HepG2 (cell line): ENCODE data around the gene ZNF48. TPM values are rescaled to one million over a fixed set of nuclear protein-coding genes. Genes with fewer than 3 reads are reported as not detected.

Experiments
- HCFC1 ChIP-seq: fragments of 150-350 bp; IDR thresholded peaks from 2 replicates; pipeline ENCODE4 v1.6.1; 2014; ENCODE audit warnings: low read depth, low read length
- PCBP2 ChIP-seq: fragments of 200-400 bp; formaldehyde crosslinking; optimal IDR thresholded peaks from 2 replicates; pipeline ENCODE3; 2018; ENCODE audit warnings: low read length, low read depth; ENCODE audit not compliant: poor library complexity, severe bottlenecking
- SP5 ChIP-seq: IDR thresholded peaks from 2 replicates; pipeline ENCODE4 v1.6.1; 2016; ENCODE audit warnings: low read depth, borderline replicate concordance
- TAF15 ChIP-seq: fragments of 200-400 bp; formaldehyde crosslinking; IDR thresholded peaks from one replicate; pipeline ENCODE4 v1.6.1; 2018; ENCODE audit warnings: mild to moderate bottlenecking, low read depth, low read length; ENCODE audit not compliant: poor library complexity, severe bottlenecking
- THAP7 ChIP-seq: sonication (generic); formaldehyde crosslinking; IDR thresholded peaks from 2 replicates; pipeline ENCODE4 v1.8.1; 2023; ENCODE audit warnings: mild to moderate bottlenecking, missing genetic modification reagents
- ZBTB25 ChIP-seq: IDR thresholded peaks from 2 replicates; pipeline ENCODE4 v1.6.1; 2018; ENCODE audit warnings: missing genetic modification reagents
- ZGPAT ChIP-seq: IDR thresholded peaks from 2 replicates; pipeline ENCODE4 v1.6.1; 2016; ENCODE audit warnings: mild to moderate bottlenecking
- ZNF281 ChIP-seq: sonication (generic); formaldehyde crosslinking; IDR thresholded peaks from 2 replicates; pipeline ENCODE4 v1.4.0; 2020; ENCODE audit warnings: missing genetic modification reagents, borderline replicate concordance
- polyA plus RNA-seq, 8 experiments: library from polyadenylated mRNA; depleted of rRNA in 3 of 8; stranded (reverse) in 7 of 8; unstranded in 1 of 8; fragments of >200 nt; fragmentation: Illumina TruSeq in 4 of 8; extraction: Trizol in 4 of 8; gene quantifications; 2 replicates each; pipeline versions ENCODE4 v1.2.1 to v1.2.3, GENCODE V29; 2011 to 2016; ENCODE audit warnings: low read depth in 4 of 8, missing spikeins in 1 of 8, mixed read lengths in 1 of 8; ENCODE audit not compliant: insufficient read depth in 1 of 8
- total RNA-seq, 5 experiments: library from RNA; depleted of rRNA; stranded (reverse); fragments of >200 nt; fragmentation: Illumina TruSeq; extraction: Trizol; gene quantifications; 2 replicates each; pipeline ENCODE4 v1.2.3, GENCODE V29; 2016; ENCODE audit warnings: low read depth in 1 of 5
- TF ChIP-seq, protein P1 (sequence below): sonication (generic); formaldehyde crosslinking; IDR thresholded peaks from 2 replicates; pipeline ENCODE4 v1.9.0; 2021; ENCODE audit warnings: missing genetic modification reagents, borderline replicate concordance

ZNF48 gene
- total and polyA plus RNA-seq, 2 of the 13 experiments (the other 11 are each of a cell fraction or from before 2014, with no cell fraction given) = 9.9 to 12.3 TPM

DNA sequence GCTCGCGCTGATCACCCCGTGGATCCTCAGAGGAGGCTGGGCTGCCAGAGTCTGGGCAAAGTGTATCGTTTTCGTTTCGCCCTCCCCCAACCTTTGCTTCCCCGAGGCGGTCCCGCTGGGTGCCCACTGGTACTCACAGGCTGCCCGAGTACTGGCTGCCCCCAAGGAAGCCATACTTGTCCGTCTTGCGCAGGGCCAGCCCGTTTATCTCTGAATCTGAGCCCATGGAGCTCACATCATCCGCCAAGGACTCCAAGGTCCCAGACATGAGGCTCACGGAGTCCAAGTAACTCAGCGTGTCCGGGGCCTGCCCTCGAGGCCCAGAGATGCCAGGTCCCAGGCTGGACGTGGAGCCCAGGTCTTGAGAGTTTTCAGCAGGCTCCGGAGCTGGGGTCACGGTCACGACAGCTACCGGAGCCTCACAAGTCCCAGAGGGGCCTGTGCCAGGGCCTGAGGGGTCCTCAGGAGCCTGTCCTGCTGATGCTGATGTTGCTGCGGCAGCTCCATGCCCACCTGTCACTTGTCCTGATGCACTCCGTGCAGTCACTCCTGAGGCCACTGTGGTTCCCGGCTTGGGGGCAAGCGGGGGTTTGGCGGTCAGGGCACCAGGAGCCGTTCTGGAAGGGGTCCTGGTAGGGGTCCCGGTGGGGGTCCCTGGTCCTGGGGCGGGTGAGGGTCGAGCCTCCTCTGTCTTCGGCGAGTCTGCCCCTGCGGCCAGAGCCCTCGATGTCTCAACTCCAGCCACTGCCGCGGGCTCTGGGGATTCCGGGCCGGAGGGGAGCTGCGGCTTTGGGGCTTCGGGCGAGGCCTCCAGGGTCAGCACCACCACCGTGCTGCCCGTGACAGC lies 25.9 kb upstream of the ZNF48 start (continued):
- TF ChIP-seq TAF15 = no peak
- TF ChIP-seq SP5 (CRISPR knock-in tag) = no peak
- no peak for TF ChIP-seq ZNF281 (CRISPR knock-in tag)
- peak; percentile 83; the same call in 1 of the 2 replicates for TF ChIP-seq THAP7 (CRISPR knock-in tag)
- no peak for TF ChIP-seq ZGPAT (CRISPR knock-in tag)
- TF ChIP-seq ZBTB25 (CRISPR knock-in tag) = no peak
- TF ChIP-seq PCBP2 = no peak
- no peak for TF ChIP-seq HCFC1
- TF ChIP-seq, protein P1, sequence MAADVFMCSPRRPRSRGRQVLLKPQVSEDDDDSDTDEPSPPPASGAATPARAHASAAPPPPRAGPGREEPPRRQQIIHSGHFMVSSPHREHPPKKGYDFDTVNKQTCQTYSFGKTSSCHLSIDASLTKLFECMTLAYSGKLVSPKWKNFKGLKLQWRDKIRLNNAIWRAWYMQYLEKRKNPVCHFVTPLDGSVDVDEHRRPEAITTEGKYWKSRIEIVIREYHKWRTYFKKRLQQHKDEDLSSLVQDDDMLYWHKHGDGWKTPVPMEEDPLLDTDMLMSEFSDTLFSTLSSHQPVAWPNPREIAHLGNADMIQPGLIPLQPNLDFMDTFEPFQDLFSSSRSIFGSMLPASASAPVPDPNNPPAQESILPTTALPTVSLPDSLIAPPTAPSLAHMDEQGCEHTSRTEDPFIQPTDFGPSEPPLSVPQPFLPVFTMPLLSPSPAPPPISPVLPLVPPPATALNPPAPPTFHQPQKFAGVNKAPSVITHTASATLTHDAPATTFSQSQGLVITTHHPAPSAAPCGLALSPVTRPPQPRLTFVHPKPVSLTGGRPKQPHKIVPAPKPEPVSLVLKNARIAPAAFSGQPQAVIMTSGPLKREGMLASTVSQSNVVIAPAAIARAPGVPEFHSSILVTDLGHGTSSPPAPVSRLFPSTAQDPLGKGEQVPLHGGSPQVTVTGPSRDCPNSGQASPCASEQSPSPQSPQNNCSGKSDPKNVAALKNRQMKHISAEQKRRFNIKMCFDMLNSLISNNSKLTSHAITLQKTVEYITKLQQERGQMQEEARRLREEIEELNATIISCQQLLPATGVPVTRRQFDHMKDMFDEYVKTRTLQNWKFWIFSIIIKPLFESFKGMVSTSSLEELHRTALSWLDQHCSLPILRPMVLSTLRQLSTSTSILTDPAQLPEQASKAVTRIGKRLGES (CRISPR knock-in tag) = no peak
